DND-41 (cell line): Measurements from ENCODE around the gene PNPLA8.
"Not testable (repeated sequence)": the region's sequence is repeated elsewhere in the genome, so short reads cannot be mapped to it uniquely, and the experiment has no call there.

Source experiments
- ATAC-seq: fragments of 200-7000 bp; cut with Tn5 transposase; 3 replicates; pipeline ENCODE4 v1.9.1; 2021; ENCODE audit warnings: low read depth; ENCODE audit not compliant: insufficient read depth
- DNase-seq: peaks from one replicate; pipeline ENCODE4 v3.0.0-alpha.2; 2020
- H2AFZ ChIP-seq: 2 replicates; pipeline ENCODE4 v1.6.0; 2012; ENCODE audit warnings: low read depth, low read length
- H3K27ac ChIP-seq: 2 replicates; pipeline ENCODE4 v1.5.1; 2012; ENCODE audit warnings: low read length, inconsistent platforms
- H3K27me3 ChIP-seq: fragments of 200-600 bp; sonication (generic); 2 replicates; pipeline ENCODE4 v1.6.0; 2012; ENCODE audit warnings: low read length, mild to moderate bottlenecking, inconsistent platforms; ENCODE audit not compliant: insufficient read depth, poor library complexity
- H3K36me3 ChIP-seq: 2 replicates; pipeline ENCODE4 v1.5.1; 2012; ENCODE audit warnings: low read length, inconsistent platforms; ENCODE audit not compliant: insufficient read depth
- H3K4me1 ChIP-seq: 2 replicates; pipeline ENCODE4 v1.5.1; 2012; ENCODE audit warnings: mild to moderate bottlenecking, low read length; ENCODE audit not compliant: insufficient read depth
- H3K4me2 ChIP-seq: 2 replicates; pipeline ENCODE4 v1.6.0; 2012; ENCODE audit warnings: mild to moderate bottlenecking, moderate library complexity, low read length, inconsistent platforms; ENCODE audit not compliant: insufficient read depth
- H3K4me3 ChIP-seq, 2 experiments: fragments of 200-600 bp in 1 of 2; shearing (Covaris generic) in 1 of 2; 2 replicates each; pipeline ENCODE4 v1.5.1; 2012 to 2016; ENCODE audit warnings: inconsistent platforms in 2 of 2, low read length in 2 of 2, mild to moderate bottlenecking in 2 of 2, low read depth in 1 of 2, moderate library complexity in 1 of 2
- H3K79me2 ChIP-seq: 2 replicates; pipeline ENCODE4 v1.6.0; 2012; ENCODE audit warnings: low read length, inconsistent platforms; ENCODE audit not compliant: insufficient read depth
- H3K9ac ChIP-seq: 2 replicates; pipeline ENCODE4 v1.6.0; 2012; ENCODE audit warnings: low read depth, mild to moderate bottlenecking, inconsistent platforms, low read length, moderate library complexity
- H3K9me3 ChIP-seq: 2 replicates; pipeline ENCODE4 v1.5.1; 2012; ENCODE audit warnings: low read length, moderate library complexity, mild to moderate bottlenecking, inconsistent platforms; ENCODE audit not compliant: insufficient read depth, severe bottlenecking
- H4K20me1 ChIP-seq: 2 replicates; pipeline ENCODE4 v1.6.0; 2012; ENCODE audit warnings: low read length; ENCODE audit not compliant: insufficient read depth
- CTCF ChIP-seq: IDR thresholded peaks from 2 replicates; pipeline ENCODE4 v1.5.1; 2012; ENCODE audit warnings: borderline replicate concordance, low read length, moderate library complexity, mild to moderate bottlenecking; ENCODE audit not compliant: poor library complexity, severe bottlenecking; ENCODE audit errors: extremely low read depth
- EZH2 ChIP-seq: IDR thresholded peaks from 3 replicates; pipeline ENCODE4 v1.6.1; 2012; ENCODE audit warnings: borderline replicate concordance, low read depth, mild to moderate bottlenecking, moderate library complexity, low read length, inconsistent platforms; ENCODE audit not compliant: severe bottlenecking

PNPLA8 gene

GRCh38 chr7:108557191-108557590, 31.3 kb upstream of the PNPLA8 start:
- Histone ChIP-seq H3K36me3 (peaks cover 3% of the 10 kb centered on the region; the same call in 1 of the 2 replicates), H3K4me3 (no peak overlapping the region), H3K9me3 (peaks cover 22% of the 10 kb centered on the region), H3K4me1 (no peaks in the 10 kb centered on the region), H3K79me2 (no peaks in the 10 kb centered on the region), H3K9ac (no peak overlapping the region), H3K4me2 (no peak overlapping the region), H3K27ac (no peak overlapping the region), H3K27me3 (no peaks in the 10 kb centered on the region), H4K20me1 (no peaks in the 10 kb centered on the region), H2AFZ (no peak overlapping the region)
- DNase-seq (no peak), ATAC-seq (no peak)
- no peak for TF ChIP-seq CTCF
- no peak for TF ChIP-seq EZH2

- ATAC-seq, H3K27me3 ChIP-seq, H3K4me3 ChIP-seq, H3K4me1 ChIP-seq, H3K9ac ChIP-seq, DNase-seq, H3K27ac ChIP-seq, H4K20me1 ChIP-seq, H2AFZ ChIP-seq, H3K4me2 ChIP-seq, H3K36me3 ChIP-seq, H3K79me2 ChIP-seq: not testable (repeated sequence)
- H3K9me3 ChIP-seq = peaks cover 22% of the 10 kb centered on the region
These were observed 30.7 kb upstream of the PNPLA8 start for GRCh38 chr7:108556665-108557064.

GRCh38 chr7:108548141-108548896, 22.4 kb upstream of the PNPLA8 start:
- H3K9me3 ChIP-seq, H3K4me2 ChIP-seq, H3K9ac ChIP-seq, DNase-seq, H3K4me1 ChIP-seq, H2AFZ ChIP-seq, H4K20me1 ChIP-seq, H3K36me3 ChIP-seq, H3K27me3 ChIP-seq, H3K27ac ChIP-seq, H3K79me2 ChIP-seq, ATAC-seq, H3K4me3 ChIP-seq: not testable (repeated sequence)

- TF ChIP-seq EZH2 (no peak), CTCF (no peak)
- Histone ChIP-seq H3K9me3 (no peaks in the 10 kb centered on the region), H3K27me3 (no peaks in the 10 kb centered on the region), H4K20me1 (no peaks in the 10 kb centered on the region), H2AFZ (no peak overlapping the region), H3K4me1 (no peaks in the 10 kb centered on the region), H3K36me3 (no peaks in the 10 kb centered on the region), H3K79me2 (no peaks in the 10 kb centered on the region), H3K4me3 (no peak overlapping the region), H3K4me2 (no peak overlapping the region), H3K27ac (no peak overlapping the region), H3K9ac (no peak overlapping the region)
- ATAC-seq = no peak
- DNase-seq = no peak
These were observed 15.5 kb upstream of the PNPLA8 start for GRCh38 chr7:108541478-108541877.

GRCh38 chr7:108538685-108539084, 12.8 kb upstream of the PNPLA8 start:
- H4K20me1 ChIP-seq, H3K79me2 ChIP-seq, H3K36me3 ChIP-seq, H3K27me3 ChIP-seq, H3K9me3 ChIP-seq, H3K4me3 ChIP-seq, ATAC-seq, DNase-seq, H3K4me1 ChIP-seq, H3K9ac ChIP-seq, H2AFZ ChIP-seq, H3K4me2 ChIP-seq, H3K27ac ChIP-seq: not testable (repeated sequence)

GRCh38 chr7:108538236-108538635, 12.3 kb upstream of the PNPLA8 start:
- not testable (repeated sequence) for H3K4me3 ChIP-seq, ATAC-seq, H3K9ac ChIP-seq, H3K27ac ChIP-seq, H2AFZ ChIP-seq, H3K4me2 ChIP-seq, H3K36me3 ChIP-seq, DNase-seq, H4K20me1 ChIP-seq, H3K4me1 ChIP-seq, H3K27me3 ChIP-seq, H3K9me3 ChIP-seq, H3K79me2 ChIP-seq
